ENCODE results near the gene SKA3.
"Not testable (repeated sequence)": the region's sequence is repeated elsewhere in the genome, so short reads cannot be mapped to it uniquely, and the experiment has no call there.

Gene SKA3

DNA sequence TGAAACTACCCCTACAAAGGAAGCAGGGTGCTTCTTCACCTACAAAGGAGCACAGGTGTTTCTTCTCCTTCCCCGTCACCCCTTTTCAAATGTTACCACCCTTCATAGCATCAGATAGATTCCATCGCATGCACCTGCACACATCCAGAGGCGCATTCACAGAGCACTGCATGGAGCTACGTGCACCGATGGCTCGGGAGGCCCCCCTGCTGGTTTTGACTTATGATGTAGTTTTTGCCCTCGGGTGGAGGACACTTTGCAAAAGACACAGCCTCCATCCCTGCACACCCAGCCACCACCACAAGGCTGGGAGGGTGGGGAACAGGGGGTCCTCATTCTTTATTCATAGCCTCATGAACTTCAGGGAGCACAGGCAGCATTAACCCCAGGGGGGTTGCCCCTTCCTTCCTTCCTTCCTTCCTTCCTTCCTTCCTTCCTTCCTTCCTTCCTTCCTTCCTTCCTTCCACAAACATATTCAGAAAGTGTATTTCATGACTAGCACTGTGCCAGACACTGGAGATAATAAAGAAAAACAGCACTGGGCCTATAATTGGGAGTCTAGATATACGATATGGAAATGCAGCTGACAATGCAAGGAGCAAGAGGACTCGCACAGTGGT is 21.4 kb upstream of the SKA3 start:
- in situ Hi-C loops (cut with MboI; ENCODE audit: low sequenced_read_pairs), result not testable (repeated sequence)

DNA sequence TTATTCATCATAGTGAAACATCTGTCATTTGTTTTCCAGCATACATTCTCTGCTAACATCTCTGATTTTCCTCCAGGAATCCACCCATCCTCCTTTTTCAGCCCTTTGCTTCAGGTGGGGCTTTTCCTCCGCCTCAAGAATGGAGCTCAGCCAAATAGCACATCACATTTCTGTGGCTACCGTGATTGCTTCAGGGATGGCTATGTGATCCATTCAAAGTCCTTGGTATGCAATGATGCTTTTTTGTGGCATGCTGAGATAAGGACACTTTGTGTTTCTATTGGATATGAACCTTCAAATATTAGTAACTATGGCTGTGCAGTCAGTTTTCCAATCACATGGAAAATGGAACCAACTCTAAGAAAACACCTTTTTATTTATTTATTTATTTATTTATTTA is 18.4 kb upstream of the SKA3 start:
- H3K27me3 ChIP-seq (ENCODE audit: low read depth); in situ Hi-C loops (cut with MboI; ENCODE audit: low sequenced_read_pairs); H3K4me3 ChIP-seq; DNase-seq (ENCODE audit: low spot score in 2 of 2); H3K4me1 ChIP-seq; H3K36me3 ChIP-seq (replicated peaks); H3K9me3 ChIP-seq: not testable (repeated sequence)

More for the DNA sequence above, 21.4 kb upstream of the SKA3 start:
- H3K9me3 ChIP-seq; H3K36me3 ChIP-seq (replicated peaks); DNase-seq (ENCODE audit: low spot score in 2 of 2); H3K4me3 ChIP-seq; H3K4me1 ChIP-seq; H3K27me3 ChIP-seq (ENCODE audit: low read depth): not testable (repeated sequence)

DNA sequence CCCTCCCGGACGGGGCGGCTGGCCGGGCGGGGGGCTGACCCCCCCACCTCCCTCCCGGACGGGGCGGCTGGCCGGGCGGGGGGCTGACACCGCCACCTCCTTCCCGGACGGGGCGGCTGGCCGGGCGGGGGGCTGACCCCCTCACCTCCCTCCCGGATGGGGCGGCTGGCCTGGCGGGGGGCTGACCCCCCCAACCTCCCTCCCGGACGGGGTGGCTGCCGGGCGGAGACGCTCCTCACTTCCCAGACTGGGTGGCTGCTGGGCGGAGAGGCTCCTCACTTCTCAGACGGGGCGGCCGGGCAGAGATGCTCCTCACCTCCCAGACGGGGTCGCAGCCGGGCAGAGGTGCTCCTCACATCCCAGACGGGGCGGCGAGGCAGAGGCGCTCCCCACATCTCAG is 10.1 kb upstream of the SKA3 start:
- H3K36me3 ChIP-seq (replicated peaks); in situ Hi-C loops (cut with MboI; ENCODE audit: low sequenced_read_pairs); H3K4me3 ChIP-seq; H3K27me3 ChIP-seq (ENCODE audit: low read depth); H3K4me1 ChIP-seq; DNase-seq (ENCODE audit: low spot score in 2 of 2); H3K9me3 ChIP-seq: not testable (repeated sequence)

DNA sequence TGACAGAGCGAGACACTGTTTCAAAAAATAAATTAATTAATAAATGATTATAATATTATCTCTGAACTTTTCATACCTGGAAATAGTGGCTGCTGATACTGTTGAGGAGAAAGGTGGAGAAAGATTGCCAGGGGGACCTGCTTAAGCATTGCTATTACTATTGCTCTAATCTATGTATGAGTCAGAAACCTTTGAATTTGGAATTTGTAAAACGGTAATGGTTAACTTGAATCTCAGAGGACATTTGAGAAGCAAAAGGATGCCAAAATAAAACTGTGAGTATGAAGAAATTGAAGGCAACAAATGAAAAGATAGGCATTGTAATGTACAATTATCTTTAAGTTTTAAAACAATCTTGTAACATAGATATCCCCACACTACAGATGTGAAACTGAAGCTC is 5.3 kb upstream of the SKA3 start:
- in situ Hi-C loops (cut with MboI; ENCODE audit: low sequenced_read_pairs), result no loop called here
- Histone ChIP-seq H3K4me3 (no peak overlapping the region), H3K36me3 (replicated peaks) (peaks cover 14% of the 10 kb centered on the region), H3K9me3 (0 out of 2 replicates have a peak, but pooled peaks cover 2% of the 10 kb centered on the region), H3K27me3 (ENCODE audit: low read depth) (no peaks in the 10 kb centered on the region), H3K4me1 (peaks cover 16% of the 10 kb centered on the region)
- DNase-seq (ENCODE audit: low spot score in 2 of 2), result no peak

DNA sequence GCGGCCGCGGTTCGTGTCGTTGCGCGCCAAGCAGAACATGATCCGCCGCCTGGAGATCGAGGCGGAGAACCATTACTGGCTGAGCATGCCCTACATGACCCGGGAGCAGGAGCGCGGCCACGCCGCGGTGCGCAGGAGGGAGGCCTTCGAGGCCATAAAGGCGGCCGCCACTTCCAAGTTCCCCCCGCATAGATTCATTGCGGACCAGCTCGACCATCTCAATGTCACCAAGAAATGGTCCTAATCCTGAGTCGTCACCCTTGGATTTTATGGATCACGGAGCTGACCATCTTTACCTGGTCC is 581 bp upstream of the SKA3 start:
- H3K4me3 ChIP-seq, result peak overlapping the region; percentile 93
- H3K27me3 ChIP-seq (ENCODE audit: low read depth), result no peaks in the 10 kb centered on the region
- H3K9me3 ChIP-seq, result 0 out of 2 replicates have a peak, but pooled peaks cover 2% of the 10 kb centered on the region
- no peak for DNase-seq (ENCODE audit: low spot score in 2 of 2)
- H3K36me3 ChIP-seq (replicated peaks), result peaks cover 19% of the 10 kb centered on the region
- H3K4me1 ChIP-seq, result peaks cover 20% of the 10 kb centered on the region
- in situ Hi-C loops (cut with MboI; ENCODE audit: low sequenced_read_pairs), result no loop called here

DNA sequence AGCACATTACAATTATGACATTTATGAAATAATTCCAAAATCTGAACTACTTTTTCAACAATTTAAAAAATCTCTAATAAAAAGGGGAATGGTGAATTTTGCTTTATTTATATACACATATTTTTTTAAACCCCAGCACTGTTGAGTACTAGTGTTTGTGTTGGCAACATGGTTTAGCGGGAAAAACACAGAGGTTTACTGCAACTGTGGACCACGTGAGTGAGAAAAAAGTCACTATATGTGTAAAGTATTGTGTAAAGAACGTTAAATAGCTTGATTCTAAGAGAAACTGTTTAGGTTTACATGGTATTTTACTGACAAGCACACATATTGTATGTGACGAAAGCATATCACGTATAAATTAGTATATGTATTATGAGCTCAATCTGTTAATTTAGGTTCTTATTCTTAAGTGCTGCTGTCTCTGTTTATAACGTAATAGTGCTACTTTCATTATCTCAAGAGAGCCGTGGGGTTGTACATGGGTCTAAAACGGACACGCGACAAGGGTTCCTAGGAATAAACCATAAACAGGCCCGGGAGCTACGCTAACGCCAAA is 617 bp downstream of the SKA3 start:
- H3K27me3 ChIP-seq (ENCODE audit: low read depth), result no peaks in the 10 kb centered on the region
- H3K9me3 ChIP-seq, result 0 out of 2 replicates have a peak, but pooled peaks cover 2% of the 10 kb centered on the region
- in situ Hi-C loops (cut with MboI; ENCODE audit: low sequenced_read_pairs), result no loop called here
- DNase-seq (ENCODE audit: low spot score in 2 of 2), result no peak
- peaks cover 29% of the 10 kb centered on the region for H3K36me3 ChIP-seq (replicated peaks)
- H3K4me3 ChIP-seq, result peak overlapping the region; percentile 93
- H3K4me1 ChIP-seq, result peaks cover 20% of the 10 kb centered on the region

DNA sequence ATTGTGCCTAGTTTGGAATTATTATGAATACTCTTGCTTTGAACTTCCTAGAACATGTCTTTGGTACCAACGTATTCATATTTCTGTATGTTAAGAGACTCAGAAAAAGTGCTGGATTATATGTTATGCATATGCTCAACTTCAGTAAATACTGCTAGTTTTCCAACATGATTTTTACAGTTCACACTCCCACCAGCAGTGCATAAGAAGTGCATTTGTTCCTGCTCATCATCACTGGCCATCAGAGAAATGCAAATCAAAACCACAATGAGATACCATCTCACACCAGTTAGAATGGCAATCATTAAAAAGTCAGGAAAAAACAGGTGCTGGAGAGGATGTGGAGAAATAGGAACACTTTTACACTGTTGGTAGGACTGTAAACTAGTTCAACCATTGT is 2.6 kb downstream of the SKA3 start:
- in situ Hi-C loops (cut with MboI; ENCODE audit: low sequenced_read_pairs), result not testable (repeated sequence)

DNA sequence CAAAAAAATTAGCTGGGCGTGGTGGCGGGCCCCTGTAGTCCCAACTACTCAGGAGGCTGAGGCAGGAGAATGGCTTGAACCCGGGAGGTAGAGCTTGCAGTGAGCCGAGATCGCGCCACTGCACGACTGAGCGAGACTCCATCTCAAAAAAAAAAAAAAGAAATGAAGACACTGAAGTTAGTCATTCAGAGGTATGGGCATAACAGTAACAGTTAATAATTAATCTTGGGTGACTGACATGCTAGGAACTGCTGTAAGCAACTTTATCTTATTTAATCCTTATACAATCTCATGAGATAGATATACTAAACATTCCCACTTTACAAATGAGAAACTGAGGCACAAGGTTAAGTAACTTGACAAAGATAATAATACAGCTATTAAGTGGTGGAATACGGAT is 4.9 kb downstream of the SKA3 start:
- Histone ChIP-seq H3K27me3 (ENCODE audit: low read depth) (no peaks in the 10 kb centered on the region), H3K4me3 (no peak overlapping the region), H3K9me3 (no peaks in the 10 kb centered on the region), H3K36me3 (replicated peaks) (peaks cover 36% of the 10 kb centered on the region), H3K4me1 (peaks cover 4% of the 10 kb centered on the region)
- in situ Hi-C loops (cut with MboI; ENCODE audit: low sequenced_read_pairs), result no loop called here
- no peak for DNase-seq (ENCODE audit: low spot score in 2 of 2)

More for the DNA sequence above, 2.6 kb downstream of the SKA3 start:
- Histone ChIP-seq H3K36me3 (replicated peaks) (peaks cover 35% of the 10 kb centered on the region), H3K4me1 (peaks cover 12% of the 10 kb centered on the region)
- DNase-seq (ENCODE audit: low spot score in 2 of 2); H3K9me3 ChIP-seq; H3K4me3 ChIP-seq; H3K27me3 ChIP-seq (ENCODE audit: low read depth): not testable (repeated sequence)

DNA sequence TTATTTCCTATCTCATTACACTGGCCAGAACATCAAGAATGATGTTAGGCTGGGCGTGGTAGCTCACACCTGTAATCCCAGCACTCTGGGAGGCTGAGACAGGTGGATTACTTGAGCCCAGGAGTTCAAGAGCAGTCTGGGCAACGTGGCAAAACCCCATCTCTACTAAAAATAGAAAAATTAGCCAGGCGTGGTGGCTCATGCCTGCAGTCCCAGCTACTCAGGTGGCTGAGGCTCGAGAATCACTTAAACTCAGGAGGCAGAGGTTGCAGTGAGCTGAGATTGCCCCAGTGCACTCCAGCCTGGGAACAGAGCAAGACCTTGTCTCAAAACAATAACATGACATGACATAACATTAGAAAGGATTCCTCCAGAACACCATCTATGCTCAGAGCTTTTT is 10.7 kb downstream of the SKA3 start:
- H3K27me3 ChIP-seq (ENCODE audit: low read depth); H3K4me1 ChIP-seq; DNase-seq (ENCODE audit: low spot score in 2 of 2); in situ Hi-C loops (cut with MboI; ENCODE audit: low sequenced_read_pairs); H3K4me3 ChIP-seq; H3K9me3 ChIP-seq: not testable (repeated sequence)
- peaks cover 34% of the 10 kb centered on the region for H3K36me3 ChIP-seq (replicated peaks)

DNA sequence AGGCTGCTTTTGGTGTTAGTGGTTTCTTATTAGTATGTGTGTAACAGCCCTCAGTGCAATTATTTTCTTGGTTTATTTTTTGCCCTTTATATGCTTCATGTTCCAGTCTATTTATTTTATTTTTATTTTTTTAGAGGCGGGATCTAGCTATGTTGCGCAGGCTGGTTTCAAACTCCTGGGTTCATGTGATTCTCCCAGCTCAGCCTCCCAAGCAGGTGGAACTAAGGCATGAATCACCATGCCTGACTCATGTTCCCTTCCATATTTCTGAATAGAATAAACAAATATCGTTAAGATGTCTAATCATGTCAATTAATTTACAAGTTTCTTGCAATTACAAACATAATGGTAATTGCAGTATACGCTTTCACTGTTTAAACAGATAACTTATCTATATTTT is 11.7 kb downstream of the SKA3 start:
- Histone ChIP-seq H3K9me3 (no peaks in the 10 kb centered on the region), H3K36me3 (replicated peaks) (peaks cover 35% of the 10 kb centered on the region), H3K4me3 (no peak overlapping the region), H3K4me1 (no peaks in the 10 kb centered on the region), H3K27me3 (ENCODE audit: low read depth) (no peaks in the 10 kb centered on the region)
- in situ Hi-C loops (cut with MboI; ENCODE audit: low sequenced_read_pairs), result no loop called here
- no peak for DNase-seq (ENCODE audit: low spot score in 2 of 2)

DNA sequence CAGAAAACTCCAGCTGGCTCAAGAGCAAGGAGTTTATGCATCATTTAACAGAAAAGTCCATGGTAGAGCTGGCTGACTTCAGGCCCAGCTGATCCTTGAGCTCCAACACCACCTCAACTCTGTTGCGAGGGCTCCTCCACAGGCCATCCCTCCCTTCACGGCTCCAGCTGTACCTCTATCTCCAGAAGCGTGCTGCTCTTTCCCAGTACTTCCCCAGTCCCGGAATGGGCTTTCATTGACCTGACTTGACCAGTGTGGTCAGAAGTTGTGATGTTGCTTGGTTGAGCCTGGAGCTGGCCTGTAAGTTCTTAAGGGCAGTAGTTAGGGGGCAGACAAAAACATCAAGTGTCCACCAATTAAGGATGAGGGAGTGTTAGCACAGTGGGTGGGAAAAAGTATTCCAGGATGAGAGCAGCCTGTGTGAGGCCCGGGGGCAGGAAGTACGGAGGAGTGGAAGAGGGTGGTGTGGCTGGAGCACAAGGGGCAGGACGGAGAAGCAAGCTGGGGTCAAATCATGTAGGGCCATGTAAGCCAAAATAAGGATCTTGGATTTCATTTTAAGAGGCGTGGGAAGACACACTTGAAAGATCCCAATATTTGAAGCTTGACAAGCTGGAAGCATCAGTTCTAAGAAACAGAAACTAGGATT is 24.0 kb downstream of the SKA3 start:
- Histone ChIP-seq H3K36me3 (replicated peaks) (peaks cover 39% of the 10 kb centered on the region), H3K4me3 (no peak overlapping the region), H3K27me3 (ENCODE audit: low read depth) (no peaks in the 10 kb centered on the region), H3K9me3 (no peaks in the 10 kb centered on the region), H3K4me1 (no peaks in the 10 kb centered on the region)
- no peak for DNase-seq (ENCODE audit: low spot score in 2 of 2)
- in situ Hi-C loops (cut with MboI; ENCODE audit: low sequenced_read_pairs), result no loop called here

DNA sequence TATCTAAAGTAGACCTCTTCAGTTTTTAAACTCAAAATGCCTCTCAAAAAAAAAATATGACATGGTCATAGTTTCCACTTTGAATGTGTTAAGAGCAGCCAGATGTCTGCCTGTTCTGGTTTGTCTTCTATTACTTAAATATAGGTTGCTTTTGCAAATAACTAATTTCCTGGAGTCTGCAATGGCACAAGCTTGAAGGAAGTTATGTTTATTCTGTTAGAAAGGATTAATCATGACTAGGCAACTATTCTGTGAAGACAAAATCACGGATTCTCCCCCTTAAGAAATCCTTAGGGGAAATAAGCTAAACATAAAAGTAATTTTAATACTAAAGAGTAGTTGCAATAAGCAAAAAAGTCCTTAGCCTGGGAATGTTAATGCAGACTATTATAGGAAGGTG is 26.3 kb downstream of the SKA3 start:
- DNase-seq (ENCODE audit: low spot score in 2 of 2), result no peak
- peaks cover 47% of the 10 kb centered on the region for H3K36me3 ChIP-seq (replicated peaks)
- H3K4me3 ChIP-seq, result no peak overlapping the region
- in situ Hi-C loops (cut with MboI; ENCODE audit: low sequenced_read_pairs), result no loop called here
- no peaks in the 10 kb centered on the region for H3K27me3 ChIP-seq (ENCODE audit: low read depth)
- no peaks in the 10 kb centered on the region for H3K4me1 ChIP-seq
- no peaks in the 10 kb centered on the region for H3K9me3 ChIP-seq

DNA sequence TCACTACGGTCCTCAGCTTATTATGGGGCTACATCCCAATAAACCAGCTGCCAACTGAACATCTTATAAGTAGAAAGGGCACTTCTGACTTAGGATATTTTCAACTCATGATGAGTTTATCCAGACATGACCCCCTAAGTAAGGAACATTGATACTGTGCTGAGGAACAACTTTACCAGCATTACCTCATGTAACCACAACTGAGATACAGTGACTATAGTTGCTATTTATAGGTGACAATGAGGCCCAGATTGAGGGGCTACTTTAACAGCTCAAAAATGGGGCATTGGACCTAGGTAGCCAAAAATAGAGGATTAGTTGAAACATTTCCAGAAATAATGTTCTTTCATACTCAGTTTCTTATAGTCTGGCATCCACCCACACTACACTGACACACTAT is 26.8 kb downstream of the SKA3 start:
- no peaks in the 10 kb centered on the region for H3K4me1 ChIP-seq
- DNase-seq (ENCODE audit: low spot score in 2 of 2), result no peak
- no peaks in the 10 kb centered on the region for H3K27me3 ChIP-seq (ENCODE audit: low read depth)
- peaks cover 45% of the 10 kb centered on the region for H3K36me3 ChIP-seq (replicated peaks)
- no peak overlapping the region for H3K4me3 ChIP-seq
- in situ Hi-C loops (cut with MboI; ENCODE audit: low sequenced_read_pairs), result no loop called here
- no peaks in the 10 kb centered on the region for H3K9me3 ChIP-seq

DNA sequence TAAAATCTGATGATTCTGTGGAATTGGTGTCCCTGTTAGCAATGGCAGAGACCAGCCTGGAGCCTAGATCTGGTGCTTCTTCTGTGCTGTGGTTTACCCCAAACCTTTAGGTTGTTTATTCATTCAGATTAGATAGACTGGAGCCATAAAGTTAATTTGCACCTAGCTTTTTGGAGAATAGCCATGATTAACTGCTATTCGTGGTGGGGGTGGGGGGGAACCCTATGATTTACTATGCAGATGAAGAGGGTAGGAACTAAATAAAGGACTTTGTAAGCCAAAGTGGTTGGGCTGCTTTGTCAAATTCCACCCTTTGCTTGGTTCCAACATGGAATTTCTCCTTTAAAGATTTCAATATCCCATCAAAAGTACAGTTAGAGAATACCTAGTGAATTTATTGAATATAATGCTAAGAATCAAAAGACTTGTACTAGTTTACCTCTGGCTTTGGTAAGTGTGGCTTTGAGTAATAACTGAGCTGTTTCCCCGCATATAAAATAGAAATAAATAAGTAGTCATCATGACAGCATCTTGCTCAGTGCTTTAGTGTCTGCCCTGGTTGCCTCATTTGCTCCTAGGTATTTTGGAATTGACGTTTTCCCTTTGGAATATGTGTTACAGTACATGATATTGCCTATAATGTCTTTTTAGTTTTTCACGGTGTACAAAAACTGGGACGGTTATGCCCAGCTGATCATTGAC is 27.6 kb downstream of the SKA3 start:
- in situ Hi-C loops (cut with MboI; ENCODE audit: low sequenced_read_pairs), result no loop called here
- no peaks in the 10 kb centered on the region for H3K9me3 ChIP-seq
- H3K27me3 ChIP-seq (ENCODE audit: low read depth), result no peaks in the 10 kb centered on the region
- H3K4me1 ChIP-seq, result no peaks in the 10 kb centered on the region
- H3K36me3 ChIP-seq (replicated peaks), result peaks cover 42% of the 10 kb centered on the region
- DNase-seq (ENCODE audit: low spot score in 2 of 2), result no peak
- H3K4me3 ChIP-seq, result no peak overlapping the region

Measured in HAP-1 (cell line).